ENCODE data around the gene NIN.
A peak's percentile ranks its signal among the peaks of the same experiment; 100 is the strongest.

The NIN gene

DNA sequence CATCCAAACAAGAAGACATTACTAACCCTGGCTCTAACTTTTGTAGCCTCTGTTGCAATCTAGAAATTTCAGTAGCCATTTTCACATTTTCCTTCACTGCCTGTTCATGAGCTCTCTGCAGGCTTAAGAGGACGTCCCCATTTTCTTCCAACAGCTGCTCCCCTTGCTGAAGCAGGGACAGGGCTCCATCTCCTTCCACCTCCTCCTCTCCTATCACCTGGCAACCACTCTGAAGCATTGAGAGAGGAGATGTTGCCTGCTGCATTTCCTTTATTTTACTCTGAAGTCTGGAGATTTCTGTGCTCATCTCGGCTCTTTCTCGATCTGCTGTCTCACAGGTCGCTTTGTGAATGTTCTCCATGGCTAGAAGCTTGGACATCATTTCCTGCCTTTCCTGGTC lies 73.3 kb downstream of the NIN start:
- no peaks in the 10 kb centered on the region for H3K27me3 ChIP-seq (ENCODE audit: insufficient read depth, low read length)
- peaks cover 67% of the 10 kb centered on the region for H3K36me3 ChIP-seq (ENCODE audit: insufficient read depth, low read length)
- H3K27ac ChIP-seq (ENCODE audit: low read depth, low read length), result no peak overlapping the region
- WGBS, result 94% methylated on average over 4 of the region's 4 CpGs
- H3K9me3 ChIP-seq (ENCODE audit: insufficient read depth, low read depth, low read length), result no peaks in the 10 kb centered on the region
- no peak overlapping the region for H3K9ac ChIP-seq (ENCODE audit: low read depth, low read length)
- H3K4me1 ChIP-seq (ENCODE audit: insufficient read depth, low read length), result no peaks in the 10 kb centered on the region
- H3K4me3 ChIP-seq (ENCODE audit: low read length), result no peak overlapping the region

- H3K4me1 ChIP-seq (ENCODE audit: insufficient read depth, low read length), result no peaks in the 10 kb centered on the region
- no peak overlapping the region for H3K9ac ChIP-seq (ENCODE audit: low read depth, low read length)
- no peak overlapping the region for H3K4me3 ChIP-seq (ENCODE audit: low read length)
- H3K9me3 ChIP-seq (ENCODE audit: insufficient read depth, low read depth, low read length), result no peaks in the 10 kb centered on the region
- peaks cover 68% of the 10 kb centered on the region for H3K36me3 ChIP-seq (ENCODE audit: insufficient read depth, low read length)
- WGBS, result 90% methylated on average over 8 of the region's 8 CpGs
- H3K27me3 ChIP-seq (ENCODE audit: insufficient read depth, low read length), result no peaks in the 10 kb centered on the region
- no peak overlapping the region for H3K27ac ChIP-seq (ENCODE audit: low read depth, low read length)
Observed at GRCh38 chr14:50756300-50756699, 74.7 kb downstream of the NIN start.

DNA sequence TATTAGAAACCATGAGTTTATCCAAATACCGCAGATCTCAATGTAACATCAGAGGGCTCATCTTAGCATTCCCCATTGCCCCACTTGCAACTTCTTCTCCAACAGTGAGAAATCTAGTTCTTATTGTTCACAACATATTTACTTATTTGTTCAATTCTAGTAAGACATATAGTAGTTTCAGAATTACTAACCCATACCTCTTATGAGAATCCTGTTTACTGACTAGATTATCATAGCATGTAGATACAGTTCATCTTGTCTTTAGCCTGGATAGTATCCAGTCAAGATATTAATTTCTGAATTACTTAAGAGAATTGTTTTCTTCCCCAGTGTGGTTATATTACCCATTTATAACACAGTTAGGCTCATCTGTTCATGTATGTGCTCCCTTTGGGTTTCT lies 80.6 kb downstream of the NIN start:
- H3K36me3 ChIP-seq (ENCODE audit: insufficient read depth, low read length), result peaks cover 59% of the 10 kb centered on the region

DNA sequence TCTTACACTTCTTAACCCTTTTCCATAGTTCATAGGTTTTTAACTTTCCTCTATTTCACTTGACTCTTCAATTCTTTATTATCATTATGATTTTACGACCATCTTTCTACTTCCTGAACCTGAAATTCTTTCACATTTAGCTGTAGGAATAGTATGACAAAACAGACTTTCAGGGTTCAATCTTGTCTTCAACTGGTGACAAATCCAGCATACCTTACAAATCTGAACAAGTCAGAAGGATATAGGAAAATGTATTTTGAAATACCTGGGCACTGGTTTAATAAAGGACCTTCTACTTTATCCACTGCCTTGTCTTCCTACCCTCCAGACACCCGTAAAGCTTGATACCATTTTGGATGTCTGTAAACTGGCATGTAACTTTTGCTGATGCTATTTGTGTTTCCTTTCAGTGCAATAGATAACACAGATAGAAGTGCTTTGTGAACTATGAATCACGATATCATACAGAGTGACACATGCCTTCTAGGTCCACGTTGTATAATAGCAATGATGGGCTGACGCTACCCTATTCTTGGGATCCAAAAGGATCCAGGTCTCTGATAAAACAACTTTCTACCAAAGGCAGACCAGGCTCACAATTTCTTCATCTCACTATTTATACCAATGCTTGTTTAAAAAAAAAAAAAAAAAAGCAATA lies 85.4 kb downstream of the NIN start:
- no peaks in the 10 kb centered on the region for H3K27me3 ChIP-seq (ENCODE audit: insufficient read depth, low read length)
- peaks cover 6% of the 10 kb centered on the region for H3K4me1 ChIP-seq (ENCODE audit: insufficient read depth, low read length)
- H3K27ac ChIP-seq (ENCODE audit: low read depth, low read length), result no peak overlapping the region
- peaks cover 47% of the 10 kb centered on the region; the same call in 1 of the 2 replicates for H3K36me3 ChIP-seq (ENCODE audit: insufficient read depth, low read length)
- H3K4me3 ChIP-seq (ENCODE audit: low read length), result no peak overlapping the region
- 99% methylated on average over 5 of the region's 5 CpGs for WGBS
- H3K9me3 ChIP-seq (ENCODE audit: insufficient read depth, low read depth, low read length), result no peaks in the 10 kb centered on the region
- no peak overlapping the region for H3K9ac ChIP-seq (ENCODE audit: low read depth, low read length)

More for the DNA sequence above, 80.6 kb downstream of the NIN start:
- Histone ChIP-seq H3K4me3 (ENCODE audit: low read length) (no peak overlapping the region), H3K27ac (ENCODE audit: low read depth, low read length) (no peak overlapping the region), H3K27me3 (ENCODE audit: insufficient read depth, low read length) (no peaks in the 10 kb centered on the region), H3K4me1 (ENCODE audit: insufficient read depth, low read length) (no peaks in the 10 kb centered on the region), H3K9ac (ENCODE audit: low read depth, low read length) (no peak overlapping the region), H3K9me3 (ENCODE audit: insufficient read depth, low read depth, low read length) (no peaks in the 10 kb centered on the region)
- WGBS, result 97% methylated on average over 1 of the region's 1 CpG

- Histone ChIP-seq H3K36me3 (ENCODE audit: insufficient read depth, low read length) (peaks cover 43% of the 10 kb centered on the region; the same call in 1 of the 2 replicates), H3K27ac (ENCODE audit: low read depth, low read length) (no peak overlapping the region), H3K4me1 (ENCODE audit: insufficient read depth, low read length) (peaks cover 6% of the 10 kb centered on the region), H3K9me3 (ENCODE audit: insufficient read depth, low read depth, low read length) (no peaks in the 10 kb centered on the region), H3K9ac (ENCODE audit: low read depth, low read length) (no peak overlapping the region), H3K4me3 (ENCODE audit: low read length) (no peak overlapping the region), H3K27me3 (ENCODE audit: insufficient read depth, low read length) (no peaks in the 10 kb centered on the region)
- WGBS, result 94% methylated on average over 3 of the region's 3 CpGs
Observed at GRCh38 chr14:50744231-50744630, 86.7 kb downstream of the NIN start.

GRCh38 chr14:50741567-50741966 lies 89.4 kb downstream of the NIN start:
- H3K9ac ChIP-seq (ENCODE audit: low read depth, low read length), result no peak overlapping the region
- peaks cover 56% of the 10 kb centered on the region; the same call in 1 of the 2 replicates for H3K36me3 ChIP-seq (ENCODE audit: insufficient read depth, low read length)
- H3K27me3 ChIP-seq (ENCODE audit: insufficient read depth, low read length), result no peaks in the 10 kb centered on the region
- 92% methylated on average over 3 of the region's 3 CpGs for WGBS
- H3K27ac ChIP-seq (ENCODE audit: low read depth, low read length), result peak overlapping the region; percentile 5; the same call in 1 of the 2 replicates
- no peak overlapping the region for H3K4me3 ChIP-seq (ENCODE audit: low read length)
- H3K4me1 ChIP-seq (ENCODE audit: insufficient read depth, low read length), result peaks cover 6% of the 10 kb centered on the region
- H3K9me3 ChIP-seq (ENCODE audit: insufficient read depth, low read depth, low read length), result no peaks in the 10 kb centered on the region

- no peak overlapping the region for H3K9ac ChIP-seq (ENCODE audit: low read depth, low read length)
Observed at GRCh38 chr14:50740856-50741255, 90.1 kb downstream of the NIN start.

DNA sequence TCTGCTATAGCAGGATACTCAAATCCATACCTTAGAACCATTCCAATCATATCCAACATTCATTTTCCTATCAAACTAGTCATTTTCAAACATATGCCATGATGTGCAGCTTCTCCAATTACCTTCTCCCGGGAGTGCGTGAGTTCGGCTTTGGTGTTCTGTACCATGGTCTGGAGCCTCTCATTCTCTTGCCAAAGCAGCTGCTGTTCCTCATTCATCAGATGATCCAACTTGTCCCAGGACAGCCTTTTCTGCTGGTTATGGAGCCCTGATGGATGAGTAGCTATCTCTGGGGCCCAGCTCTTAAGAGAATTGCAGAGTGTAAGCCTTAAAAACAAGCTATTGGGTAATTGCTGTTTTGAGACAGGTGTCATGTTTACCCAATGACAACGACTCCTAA lies 91.8 kb downstream of the NIN start:
- H3K9me3 ChIP-seq (ENCODE audit: insufficient read depth, low read depth, low read length), result no peaks in the 10 kb centered on the region
- no peak overlapping the region for H3K27ac ChIP-seq (ENCODE audit: low read depth, low read length)
- WGBS, result 97% methylated on average over 3 of the region's 4 CpGs
- H3K36me3 ChIP-seq (ENCODE audit: insufficient read depth, low read length), result peaks cover 64% of the 10 kb centered on the region
- no peaks in the 10 kb centered on the region for H3K27me3 ChIP-seq (ENCODE audit: insufficient read depth, low read length)
- H3K9ac ChIP-seq (ENCODE audit: low read depth, low read length), result no peak overlapping the region
- H3K4me3 ChIP-seq (ENCODE audit: low read length), result no peak overlapping the region
- peaks cover 6% of the 10 kb centered on the region for H3K4me1 ChIP-seq (ENCODE audit: insufficient read depth, low read length)

More at GRCh38 chr14:50740856-50741255, 90.1 kb downstream of the NIN start:
- Histone ChIP-seq H3K27me3 (ENCODE audit: insufficient read depth, low read length) (no peaks in the 10 kb centered on the region), H3K4me3 (ENCODE audit: low read length) (no peak overlapping the region), H3K4me1 (ENCODE audit: insufficient read depth, low read length) (peaks cover 6% of the 10 kb centered on the region), H3K36me3 (ENCODE audit: insufficient read depth, low read length) (peaks cover 55% of the 10 kb centered on the region), H3K27ac (ENCODE audit: low read depth, low read length) (no peak overlapping the region; the same call in 1 of the 2 replicates), H3K9me3 (ENCODE audit: insufficient read depth, low read depth, low read length) (no peaks in the 10 kb centered on the region)

DNA sequence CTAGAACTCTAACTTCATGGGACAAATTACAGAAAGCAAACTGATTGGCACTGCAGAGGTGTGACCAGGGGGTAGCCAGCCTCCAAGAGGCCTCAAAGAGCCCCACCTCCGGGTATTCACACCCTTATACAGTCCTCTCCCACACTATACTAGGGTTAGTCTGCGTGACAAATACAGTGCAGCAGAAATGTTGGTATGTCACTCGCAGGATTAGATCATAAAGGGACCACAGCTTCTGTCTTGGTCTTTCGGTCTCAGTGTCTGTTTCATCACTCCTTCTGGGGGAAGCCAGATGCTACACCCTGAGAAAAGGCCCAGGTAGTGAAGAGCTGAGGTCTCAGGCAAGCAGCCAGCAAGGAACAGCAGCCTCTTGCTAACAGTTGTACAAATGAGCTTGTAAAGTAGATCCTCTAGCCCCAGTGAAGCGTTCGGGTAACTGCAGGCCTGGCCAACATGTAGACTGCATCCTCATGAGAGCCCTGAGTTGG lies 94.0 kb downstream of the NIN start:
- no peak overlapping the region for H3K9ac ChIP-seq (ENCODE audit: low read depth, low read length)
- no peaks in the 10 kb centered on the region for H3K27me3 ChIP-seq (ENCODE audit: insufficient read depth, low read length)
- no peak overlapping the region for H3K27ac ChIP-seq (ENCODE audit: low read depth, low read length)
- WGBS, result 96% methylated on average over 6 of the region's 6 CpGs
- no peak overlapping the region for H3K4me3 ChIP-seq (ENCODE audit: low read length)
- peaks cover 63% of the 10 kb centered on the region for H3K36me3 ChIP-seq (ENCODE audit: insufficient read depth, low read length)
- H3K4me1 ChIP-seq (ENCODE audit: insufficient read depth, low read length), result peaks cover 6% of the 10 kb centered on the region
- H3K9me3 ChIP-seq (ENCODE audit: insufficient read depth, low read depth, low read length), result no peaks in the 10 kb centered on the region

DNA sequence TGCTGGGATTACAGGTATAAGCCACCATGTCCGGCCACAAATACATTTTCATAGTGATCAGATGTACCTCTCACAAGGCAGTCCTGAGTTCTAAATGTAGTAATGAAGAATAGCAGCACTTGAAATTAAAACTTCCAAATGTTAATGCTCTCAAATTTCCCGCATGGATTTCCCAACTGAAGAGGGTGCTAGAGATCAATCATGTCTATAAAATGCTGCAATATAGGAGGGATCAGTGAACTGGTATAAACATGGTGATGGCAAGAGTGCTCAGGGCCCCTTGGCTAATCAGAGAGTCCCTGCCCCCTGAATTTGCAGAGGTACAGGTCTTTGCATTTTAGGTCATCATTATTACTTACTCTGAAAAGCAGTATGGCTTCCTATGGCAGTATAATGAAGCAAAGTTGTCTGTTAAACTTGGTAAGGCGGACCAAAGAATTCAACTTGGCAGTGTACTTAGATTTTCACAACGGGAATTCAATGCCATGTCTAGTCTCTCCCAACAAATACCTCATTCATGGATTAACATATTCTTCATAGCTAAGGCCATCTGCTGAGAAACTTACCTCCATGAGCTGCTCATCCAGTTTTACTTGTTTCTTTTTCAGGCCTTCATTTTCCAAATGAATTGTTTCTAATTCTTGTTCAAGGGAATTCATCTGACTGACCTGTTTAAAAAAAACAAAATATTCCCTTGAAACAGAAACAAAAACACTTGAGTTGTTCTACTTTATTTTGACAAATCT lies 95.8 kb downstream of the NIN start:
- no peak overlapping the region for H3K27ac ChIP-seq (ENCODE audit: low read depth, low read length)
- no peaks in the 10 kb centered on the region for H3K27me3 ChIP-seq (ENCODE audit: insufficient read depth, low read length)
- peaks cover 61% of the 10 kb centered on the region for H3K36me3 ChIP-seq (ENCODE audit: insufficient read depth, low read length)
- H3K4me1 ChIP-seq (ENCODE audit: insufficient read depth, low read length), result no peaks in the 10 kb centered on the region
- H3K9me3 ChIP-seq (ENCODE audit: insufficient read depth, low read depth, low read length), result no peaks in the 10 kb centered on the region
- no peak overlapping the region for H3K4me3 ChIP-seq (ENCODE audit: low read length)
- 85% methylated on average over 4 of the region's 4 CpGs for WGBS
- H3K9ac ChIP-seq (ENCODE audit: low read depth, low read length), result no peak overlapping the region

DNA sequence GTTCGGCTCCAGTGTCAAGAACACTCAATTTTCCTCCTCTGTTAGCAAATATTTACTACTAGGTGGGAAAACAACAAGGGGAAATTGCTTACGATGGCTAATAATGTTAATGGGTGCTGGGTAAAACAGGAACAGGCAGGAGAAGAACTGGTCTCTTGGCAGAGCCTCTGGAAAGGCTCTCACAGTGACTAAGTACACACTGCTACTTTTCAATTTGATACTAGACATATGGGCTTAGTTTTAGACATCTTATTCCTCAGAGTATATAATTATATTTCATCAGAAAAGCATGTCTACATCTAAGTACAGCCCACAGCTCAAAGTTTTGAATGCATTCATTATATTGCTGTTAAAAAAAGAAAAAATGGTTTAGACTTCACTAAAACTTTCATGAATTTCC lies 97.5 kb downstream of the NIN start:
- Histone ChIP-seq H3K36me3 (ENCODE audit: insufficient read depth, low read length) (peaks cover 72% of the 10 kb centered on the region), H3K27ac (ENCODE audit: low read depth, low read length) (no peak overlapping the region)
- WGBS, result 100% methylated on average over 1 of the region's 2 CpGs

More for the DNA sequence above, 97.5 kb downstream of the NIN start:
- Histone ChIP-seq H3K27me3 (ENCODE audit: insufficient read depth, low read length) (no peaks in the 10 kb centered on the region), H3K9ac (ENCODE audit: low read depth, low read length) (no peak overlapping the region), H3K4me3 (ENCODE audit: low read length) (no peak overlapping the region), H3K4me1 (ENCODE audit: insufficient read depth, low read length) (no peaks in the 10 kb centered on the region), H3K9me3 (ENCODE audit: insufficient read depth, low read depth, low read length) (peaks cover 12% of the 10 kb centered on the region; the same call in 1 of the 2 replicates)

Data from HUES64 (cell line).